Suprapubic skin (tissue), 3 donors: ENCODE data around the gene GALNT17.

Experiments used
- POLR2A ChIP-seq, 2 donors: fragments of 450-650 bp; IDR thresholded peaks; one replicate each; pipeline ENCODE4 v1.6.1; 2017; ENCODE audit warnings: antibody characterized with exemption in 2 of 2, mild to moderate bottlenecking in 2 of 2, moderate library complexity in 2 of 2
- TF ChIP-seq, protein P1 (sequence below), 2 donors: fragments of 200-600 bp in 1 of 2; fragments of 450-650 bp in 1 of 2; sonication (generic) in 1 of 2; IDR thresholded peaks; one replicate each; pipeline ENCODE4 v1.5.1; 2016 to 2019; ENCODE audit warnings: antibody characterized with exemption in 2 of 2, mild to moderate bottlenecking in 1 of 2, moderate library complexity in 1 of 2

DNA sequence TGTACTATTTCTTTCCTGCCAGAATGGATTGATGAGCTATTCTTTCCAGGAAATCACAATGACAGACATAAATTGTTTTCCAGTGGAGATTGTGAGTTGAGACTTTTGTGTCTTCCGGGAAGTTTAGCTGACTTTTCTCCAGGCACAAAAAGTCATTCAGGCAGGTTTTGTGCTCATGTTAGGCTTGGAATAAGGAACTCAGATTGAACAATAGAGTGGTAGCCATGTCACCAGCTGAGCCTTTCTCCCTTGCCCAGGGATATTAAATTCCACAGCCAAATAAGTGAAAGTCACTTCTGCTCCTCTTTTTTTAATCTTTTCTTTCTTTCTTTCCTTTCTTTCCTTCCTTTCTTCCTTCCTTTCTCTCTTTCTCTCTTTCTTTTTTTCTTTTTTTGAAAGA lies 559.6 kb downstream of the GALNT17 start:
- TF ChIP-seq, protein P1, sequence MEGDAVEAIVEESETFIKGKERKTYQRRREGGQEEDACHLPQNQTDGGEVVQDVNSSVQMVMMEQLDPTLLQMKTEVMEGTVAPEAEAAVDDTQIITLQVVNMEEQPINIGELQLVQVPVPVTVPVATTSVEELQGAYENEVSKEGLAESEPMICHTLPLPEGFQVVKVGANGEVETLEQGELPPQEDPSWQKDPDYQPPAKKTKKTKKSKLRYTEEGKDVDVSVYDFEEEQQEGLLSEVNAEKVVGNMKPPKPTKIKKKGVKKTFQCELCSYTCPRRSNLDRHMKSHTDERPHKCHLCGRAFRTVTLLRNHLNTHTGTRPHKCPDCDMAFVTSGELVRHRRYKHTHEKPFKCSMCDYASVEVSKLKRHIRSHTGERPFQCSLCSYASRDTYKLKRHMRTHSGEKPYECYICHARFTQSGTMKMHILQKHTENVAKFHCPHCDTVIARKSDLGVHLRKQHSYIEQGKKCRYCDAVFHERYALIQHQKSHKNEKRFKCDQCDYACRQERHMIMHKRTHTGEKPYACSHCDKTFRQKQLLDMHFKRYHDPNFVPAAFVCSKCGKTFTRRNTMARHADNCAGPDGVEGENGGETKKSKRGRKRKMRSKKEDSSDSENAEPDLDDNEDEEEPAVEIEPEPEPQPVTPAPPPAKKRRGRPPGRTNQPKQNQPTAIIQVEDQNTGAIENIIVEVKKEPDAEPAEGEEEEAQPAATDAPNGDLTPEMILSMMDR (IDR thresholded peaks at IDR 0.05) = no peak
- no peak for TF ChIP-seq POLR2A (IDR thresholded peaks at IDR 0.05)
